ENCODE results near the gene CST3.
"Not testable (repeated sequence)": the region's sequence is repeated elsewhere in the genome, so short reads cannot be mapped to it uniquely, and the experiment has no call there.

The CST3 gene

GRCh38 chr20:23637282-23638221 lies at the start of gene CST3:
Gene CST3 (minus strand): TSS chr20:23637955. CDS start chr20:23637862, 93 bp downstream.
- peak; percentile 86 for DNase-seq

GRCh38 chr20:23686046-23686750 lies 48.4 kb upstream of the CST3 start:
- DNase-seq: no peak

DNA sequence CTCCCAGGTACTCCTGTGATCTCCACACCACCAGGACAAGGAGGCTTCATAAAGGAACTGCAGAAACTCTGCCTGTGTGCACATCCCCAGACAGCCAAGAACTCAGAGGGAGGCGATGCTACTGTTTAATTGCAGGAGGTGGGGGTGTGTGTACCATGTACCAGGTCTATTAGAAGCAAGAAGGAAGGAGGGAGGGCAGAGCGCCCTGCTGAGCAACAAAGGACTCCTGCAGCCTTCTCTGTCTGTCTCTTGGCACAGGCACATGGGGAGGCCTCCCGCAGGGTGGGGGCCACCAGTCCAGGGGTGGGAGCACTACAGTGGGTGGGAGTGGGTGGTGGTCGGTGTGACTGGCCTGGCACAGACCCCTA lies 47.8 kb upstream of the CST3 start:
- not testable (repeated sequence) for DNase-seq

DNA sequence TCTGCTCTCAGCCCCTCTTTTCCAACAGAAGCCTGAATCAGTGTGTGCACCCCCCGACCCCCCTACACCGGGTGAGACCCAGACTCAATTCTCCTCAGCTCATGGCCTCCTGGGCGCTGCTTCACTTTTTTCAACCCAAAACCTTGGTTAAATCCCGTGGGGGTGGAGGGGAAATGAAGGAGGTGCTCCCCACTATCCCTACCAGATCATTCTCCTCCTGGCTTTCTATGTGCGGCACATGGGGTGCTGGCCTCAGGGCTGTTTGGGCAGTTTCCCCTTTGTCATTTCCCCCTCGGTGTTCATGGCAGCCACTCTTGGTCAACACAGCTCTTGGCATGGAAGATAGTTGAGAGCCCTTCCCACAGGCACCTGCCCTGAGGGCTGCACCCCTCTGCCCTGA lies 46.5 kb upstream of the CST3 start:
- DNase-seq: no peak

GRCh38 chr20:23683807-23684206 lies 46.1 kb upstream of the CST3 start:
- no peak for DNase-seq

DNA sequence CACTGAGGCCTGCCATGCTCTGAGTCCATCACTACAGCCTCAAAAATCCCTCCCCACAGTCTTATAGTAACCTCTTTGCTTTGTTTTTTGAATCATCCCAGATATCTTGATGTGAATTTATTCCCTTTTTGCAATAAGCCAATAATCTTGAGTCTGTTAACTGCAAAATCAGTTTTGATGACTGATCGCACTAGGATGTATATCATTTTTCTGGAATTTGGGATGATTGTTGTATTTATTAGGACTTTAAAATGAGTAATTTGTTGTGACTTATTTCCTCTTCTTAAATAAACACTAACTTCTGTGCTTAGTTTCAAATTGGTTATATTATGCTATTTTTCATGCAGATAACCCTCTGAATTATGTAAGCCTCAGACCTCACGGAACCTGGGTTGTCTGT lies 45.5 kb upstream of the CST3 start:
- DNase-seq: no peak

DNA sequence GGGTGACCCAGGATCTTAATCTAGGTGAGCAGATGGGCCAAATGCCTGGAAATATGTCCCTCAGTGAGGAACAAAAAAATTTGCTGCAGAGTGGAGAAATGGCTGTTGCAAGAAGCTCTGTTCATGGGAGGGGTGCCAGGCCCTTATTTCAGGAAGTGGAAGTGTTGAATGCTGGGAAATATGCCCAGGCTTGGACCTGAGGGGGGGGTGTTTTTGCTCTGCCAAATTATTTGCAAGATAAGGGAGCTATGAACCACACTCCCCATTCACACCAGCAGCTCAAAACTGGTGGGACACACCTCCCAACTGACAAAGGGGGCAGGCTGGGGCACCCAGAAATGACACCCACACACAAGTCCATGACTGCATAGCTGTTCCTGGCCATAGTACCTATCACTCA lies 42.4 kb upstream of the CST3 start:
- DNase-seq: no peak

DNA sequence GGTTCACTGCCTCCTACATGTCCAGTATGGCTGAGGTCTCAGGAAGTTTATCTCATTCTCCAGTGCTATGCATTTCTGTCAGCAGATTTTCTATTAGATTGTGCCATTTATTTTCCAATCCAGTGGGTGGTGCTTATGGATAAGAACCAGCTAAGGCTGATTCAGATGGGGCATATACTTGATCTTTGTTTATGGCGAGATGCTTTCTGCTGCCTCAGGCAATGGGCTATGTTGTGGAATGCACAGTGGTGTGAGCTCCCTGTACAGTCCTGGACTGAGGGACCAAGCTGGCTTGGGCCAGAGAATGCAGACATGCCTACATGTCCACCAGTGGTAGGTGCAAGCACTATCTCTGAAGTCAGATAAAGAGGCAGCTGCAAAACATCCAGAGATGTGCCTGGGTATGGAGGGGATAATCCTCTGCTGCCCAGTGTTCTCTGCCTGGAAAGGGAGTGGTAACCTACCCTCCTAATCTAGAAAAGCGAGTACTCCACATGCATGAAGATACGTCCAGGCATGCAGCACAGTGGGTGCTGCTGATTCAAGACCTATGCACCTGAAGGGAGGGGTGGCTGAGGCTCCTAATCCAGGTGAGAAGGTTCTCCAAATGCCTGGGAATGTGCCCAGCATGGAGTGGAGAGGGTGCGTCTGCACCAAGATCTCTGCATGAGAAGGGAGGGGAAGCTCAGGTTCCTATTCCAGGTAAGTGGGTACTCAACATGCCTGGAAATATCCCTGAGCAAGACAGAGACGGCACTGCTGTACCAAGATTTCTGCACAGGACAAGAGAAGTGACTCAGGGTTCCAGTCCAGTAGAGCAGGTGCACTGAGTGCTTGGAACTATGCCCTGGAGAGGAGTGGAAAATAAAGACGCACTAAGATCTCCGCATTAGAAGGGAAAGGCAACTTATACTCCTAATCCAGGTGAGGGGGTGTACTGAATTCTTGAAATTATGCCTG lies 41.7 kb upstream of the CST3 start:
- DNase-seq: no peak

GRCh38 chr20:23673209-23673608 lies 35.5 kb upstream of the CST3 start:
- no peak for DNase-seq

- no peak for DNase-seq
Measured at GRCh38 chr20:23672158-23672557, 34.4 kb upstream of the CST3 start.

- no peak for DNase-seq
Measured at GRCh38 chr20:23671479-23671878, 33.7 kb upstream of the CST3 start.

GRCh38 chr20:23670361-23670760 lies 32.6 kb upstream of the CST3 start:
- no peak for DNase-seq

GRCh38 chr20:23669866-23670265 lies 32.1 kb upstream of the CST3 start:
- DNase-seq: no peak

DNA sequence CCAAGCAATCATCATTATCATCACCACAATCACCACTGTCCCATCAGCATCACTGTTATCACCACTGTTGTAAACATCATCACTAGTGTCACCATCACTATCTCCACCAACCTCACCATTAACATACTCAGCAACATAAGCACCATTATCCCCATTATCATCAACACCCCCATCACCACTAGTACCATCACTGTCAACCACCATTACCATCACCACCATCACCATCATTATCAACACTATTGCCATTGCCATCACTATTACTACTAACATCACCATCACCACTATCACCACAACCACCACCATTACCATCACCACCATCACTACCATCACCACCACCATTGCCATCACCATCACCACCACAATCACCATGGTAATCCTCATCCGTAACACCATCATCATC lies 31.6 kb upstream of the CST3 start:
- no peak for DNase-seq

GRCh38 chr20:23668477-23668951 lies 30.8 kb upstream of the CST3 start:
- peak; percentile 51 for DNase-seq

- no peak for DNase-seq
Measured at GRCh38 chr20:23667666-23668065, 29.9 kb upstream of the CST3 start.

GRCh38 chr20:23666698-23667097 lies 28.9 kb upstream of the CST3 start:
- no peak for DNase-seq

GRCh38 chr20:23666189-23666588 lies 28.4 kb upstream of the CST3 start:
- no peak for DNase-seq

- DNase-seq: no peak
Measured at GRCh38 chr20:23664954-23665353, 27.2 kb upstream of the CST3 start.

DNA sequence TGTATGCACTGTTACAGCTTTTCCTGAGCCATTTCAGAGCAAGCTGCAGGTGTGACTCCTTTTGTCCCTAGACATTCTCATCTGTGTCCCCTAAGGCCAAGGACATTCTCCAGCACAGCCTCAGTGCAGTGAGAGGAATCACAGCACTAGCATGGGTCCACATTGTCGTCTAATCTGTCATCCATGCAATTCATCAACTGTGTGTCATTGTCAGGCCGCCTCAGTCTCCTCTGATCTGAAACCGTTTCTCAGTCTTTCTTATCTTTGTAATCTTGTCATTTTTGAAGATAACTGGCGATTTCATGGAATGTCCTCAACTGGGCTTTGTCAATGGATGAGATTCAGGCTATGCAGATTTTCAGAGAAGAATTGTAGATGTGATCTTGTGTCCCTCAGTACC lies 26.3 kb upstream of the CST3 start:
- not testable (repeated sequence) for DNase-seq

DNA sequence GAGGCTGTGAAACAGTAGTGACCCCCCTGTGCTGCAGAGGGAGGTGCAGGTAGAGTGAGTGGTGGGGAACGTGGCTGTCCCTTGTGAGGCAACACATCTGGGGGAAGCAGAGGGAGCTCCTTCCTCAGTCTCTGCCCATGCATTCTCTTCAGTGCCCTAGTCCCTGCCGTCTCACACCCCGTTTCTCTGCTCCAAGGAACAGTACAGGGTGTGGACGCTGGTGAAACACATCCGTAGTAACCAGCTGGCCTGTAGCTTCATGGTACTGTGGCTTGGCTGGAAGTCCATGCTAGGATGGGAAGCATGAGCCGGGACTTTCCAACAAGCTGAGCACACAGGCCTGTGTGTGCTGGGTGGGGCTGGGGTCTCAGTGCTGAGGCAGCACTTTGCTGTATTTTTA lies 25.4 kb upstream of the CST3 start:
- no peak for DNase-seq

- DNase-seq: no peak
Measured at GRCh38 chr20:23662276-23662870, 24.6 kb upstream of the CST3 start.
